Thymus (tissue), 14 donors: ENCODE results near the gene TRAPPC12. TPM values are rescaled to one million over a fixed set of nuclear protein-coding genes. Genes with fewer than 3 reads are reported as not detected.
A peak's percentile ranks its signal among the peaks of the same experiment; 100 is the strongest.

Source experiments
- DNase-seq, 9 donors: peaks; one replicate each; pipeline ENCODE4 v3.0.0-alpha.2; 2013; ENCODE audit warnings: low spot score in 9 of 9, low read depth in 6 of 9, missing footprints in 1 of 9
- H3K27ac ChIP-seq, 2 donors: one replicate each; pipeline ENCODE4 v1.5.1; 2013; ENCODE audit warnings: control low read depth in 1 of 2, low read depth in 1 of 2, low read length in 1 of 2, mild to moderate bottlenecking in 1 of 2, moderate library complexity in 1 of 2
- H3K27me3 ChIP-seq, 2 donors: one replicate each; pipeline ENCODE4 v1.5.1; 2013; ENCODE audit warnings: low read length in 1 of 2; ENCODE audit not compliant: control insufficient read depth in 2 of 2, insufficient read depth in 1 of 2
- H3K36me3 ChIP-seq, 2 donors: one replicate each; pipeline ENCODE4 v1.5.1; 2013; ENCODE audit warnings: low read length in 1 of 2, mild to moderate bottlenecking in 1 of 2, moderate library complexity in 1 of 2; ENCODE audit not compliant: control insufficient read depth in 2 of 2, insufficient read depth in 2 of 2
- H3K4me1 ChIP-seq, 2 donors: one replicate each; pipeline ENCODE4 v1.5.1; 2013; ENCODE audit warnings: low read length in 2 of 2; ENCODE audit not compliant: control insufficient read depth in 2 of 2, insufficient read depth in 2 of 2
- H3K4me3 ChIP-seq, 2 donors: one replicate each; pipeline ENCODE4 v1.5.1; 2013; ENCODE audit warnings: low read length in 2 of 2, control low read depth in 1 of 2, mild to moderate bottlenecking in 1 of 2
- H3K9me3 ChIP-seq, 2 donors: one replicate each; pipeline ENCODE4 v1.5.1; 2013; ENCODE audit warnings: low read length in 1 of 2, mild to moderate bottlenecking in 1 of 2; ENCODE audit not compliant: control insufficient read depth in 2 of 2, insufficient read depth in 1 of 2
- WGBS: extraction: QIAGEN DNeasy Blood & Tissue Kit; methylation state at CpG from one replicate; pipeline ENCODE4 v1.1.7; 2013; 5-methylcytosine and 5-hydroxymethylcytosine counted together
- long read RNA-seq, 10 donors: transcript quantifications; one replicate each; lab custom pipeline, GENCODE V29; 2026
- polyA plus RNA-seq: library from polyadenylated mRNA; stranded (reverse); fragments of 200-250 nt; gene quantifications from one replicate; pipeline ENCODE4 v1.2.3, GENCODE V29; 2013
- total RNA-seq: library from RNA; stranded (reverse); fragments of 120-200 nt; gene quantifications from one replicate; pipeline ENCODE4 v1.2.4, GENCODE V29; 2013
- donor health status: healthy.

The TRAPPC12 gene
- total RNA-seq, result 41.8 TPM
- 136 TPM for polyA plus RNA-seq
- long read RNA-seq, donor 1, partial matches to known transcripts, result 0 of 2 reads
- long read RNA-seq, donor 1, other reads (novel, unspliced or antisense), result 0 of 2 reads
- long read RNA-seq, donor 2, transcript TRAPPC12-220 (2 exons, 1,538 nt), result minor isoform, 10 of 33 reads
- long read RNA-seq, donor 2, transcript TRAPPC12-222 (2 exons, 567 nt), result minor isoform, 7 of 33 reads
- long read RNA-seq, donor 2, transcript TRAPPC12-201 (12 exons, 2,508 nt), result major isoform, 14 of 33 reads
- long read RNA-seq, donor 2, partial matches to known transcripts, result 0 of 33 reads
- long read RNA-seq, donor 2, other reads (novel, unspliced or antisense), result 0 of 33 reads
- long read RNA-seq, donor 3, transcript TRAPPC12-220 (2 exons, 1,538 nt), result major isoform, 8 of 24 reads
- long read RNA-seq, donor 3, transcript TRAPPC12-201 (12 exons, 2,508 nt), result minor isoform, 7 of 24 reads
- long read RNA-seq, donor 3, partial matches to known transcripts, result 6 of 24 reads
- long read RNA-seq, donor 3, other reads (novel, unspliced or antisense), result 0 of 24 reads
- long read RNA-seq, donor 4, transcript TRAPPC12-220 (2 exons, 1,538 nt), result major isoform, 11 of 16 reads
- long read RNA-seq, donor 4, partial matches to known transcripts, result 0 of 16 reads
- long read RNA-seq, donor 4, other reads (novel, unspliced or antisense), result 0 of 16 reads
- long read RNA-seq, donor 5, transcript TRAPPC12-220 (2 exons, 1,538 nt), result minor isoform, 7 of 23 reads
- long read RNA-seq, donor 5, transcript TRAPPC12-201 (12 exons, 2,508 nt), result major isoform, 9 of 23 reads
- long read RNA-seq, donor 5, transcript TRAPPC12-222 (2 exons, 567 nt), result minor isoform, 6 of 23 reads
- long read RNA-seq, donor 5, partial matches to known transcripts, result 0 of 23 reads
- long read RNA-seq, donor 5, other reads (novel, unspliced or antisense), result 0 of 23 reads
- long read RNA-seq, donor 6, transcript TRAPPC12-222 (2 exons, 567 nt), result major isoform, 8 of 64 reads
- long read RNA-seq, donor 6, partial matches to known transcripts, result 51 of 64 reads
- long read RNA-seq, donor 6, other reads (novel, unspliced or antisense), result 0 of 64 reads
- long read RNA-seq, donor 7, partial matches to known transcripts, result 50 of 55 reads
- long read RNA-seq, donor 7, other reads (novel, unspliced or antisense), result 0 of 55 reads
- long read RNA-seq, donor 8, partial matches to known transcripts, result 0 of 4 reads
- long read RNA-seq, donor 8, other reads (novel, unspliced or antisense), result 0 of 4 reads
- long read RNA-seq, donor 9, partial matches to known transcripts, result 0 of 6 reads
- long read RNA-seq, donor 9, other reads (novel, unspliced or antisense), result 0 of 6 reads
- long read RNA-seq, donor 10, transcript TRAPPC12-220 (2 exons, 1,538 nt), result minor isoform, 7 of 16 reads
- long read RNA-seq, donor 10, transcript TRAPPC12-201 (12 exons, 2,508 nt), result major isoform, 8 of 16 reads
- long read RNA-seq, donor 10, partial matches to known transcripts, result 0 of 16 reads
- long read RNA-seq, donor 10, other reads (novel, unspliced or antisense), result 0 of 16 reads

DNA sequence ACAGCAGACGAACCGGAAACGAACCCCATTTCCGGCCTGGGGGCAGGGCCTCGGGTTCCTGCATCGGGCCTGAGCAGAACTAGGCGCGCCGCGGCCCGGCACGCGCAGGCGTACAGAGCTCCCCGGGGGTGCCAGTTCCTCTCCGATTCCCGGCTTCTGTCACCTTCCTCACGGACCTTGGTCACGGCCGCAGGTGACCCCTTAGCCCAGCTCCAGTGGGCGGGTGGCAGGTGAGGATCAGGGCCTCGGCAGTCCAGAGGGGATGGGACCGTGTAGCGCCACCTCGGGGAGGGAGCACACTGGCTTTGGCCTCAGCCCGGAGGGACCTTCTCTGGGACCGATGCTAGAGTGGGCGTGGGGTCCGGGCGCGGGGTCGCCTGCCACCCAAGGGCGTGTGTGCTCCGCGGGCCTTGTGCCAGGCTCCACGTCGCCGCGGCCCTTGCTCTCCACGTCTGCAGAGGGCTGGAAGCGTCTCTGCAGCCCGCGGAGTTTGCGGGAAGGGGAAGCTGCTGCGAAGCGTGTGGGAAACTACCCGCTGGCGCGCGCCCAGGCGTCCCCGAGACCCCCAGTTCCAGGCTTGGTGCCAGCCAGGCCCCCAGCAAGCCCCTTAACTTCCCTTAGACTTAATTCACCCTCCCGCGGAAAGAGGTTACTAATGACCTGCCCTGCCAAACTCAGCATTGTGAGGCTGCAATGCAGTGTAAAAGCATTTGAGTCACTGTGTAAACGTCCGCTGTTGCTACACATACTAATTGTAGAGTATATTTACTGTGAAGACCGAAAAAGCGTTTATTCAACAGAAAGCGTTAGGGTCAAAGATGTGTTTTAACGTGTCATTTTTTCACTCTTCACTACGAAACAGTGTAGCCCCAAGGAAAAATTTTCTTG is at the start of gene TRAPPC12:
TRAPPC12 (plus strand) TSS at position 48 of the 888 bp plus-strand sequence. CDS start 7,930 bp downstream, outside the sequence.
- Histone ChIP-seq H3K27me3 (no peaks in the 10 kb centered on the region), H3K36me3 (peaks cover 4 to 6% of the 10 kb centered on the region in 2 donors), H3K9me3 (peaks cover 0 to 10% of the 10 kb centered on the region in 2 donors), H3K27ac (peak within 1 kb of the TSS; percentile 87 to 94), H3K4me1 (peaks cover 15 to 27% of the 10 kb centered on the region in 2 donors), H3K4me3 (peak within 1 kb of the TSS; percentile 79 to 90)
- 1% methylated on average over 61 of the region's 61 CpGs for WGBS
- DNase-seq, result peak; percentile 81 to 96 (median 90)

- Histone ChIP-seq H3K4me1 (no peaks in the 10 kb centered on the region), H3K27me3 (no peaks in the 10 kb centered on the region), H3K36me3 (peaks cover 14 to 27% of the 10 kb centered on the region in 2 donors), H3K27ac (no peak overlapping the region), H3K9me3 (no peaks in the 10 kb centered on the region), H3K4me3 (no peak overlapping the region)
- DNase-seq, result no peak
- WGBS, result 97% methylated on average over 8 of the region's 8 CpGs
Observed at GRCh38 chr2:3332133-3332532, 47.4 kb upstream of the TRAPPC12 start.

DNA sequence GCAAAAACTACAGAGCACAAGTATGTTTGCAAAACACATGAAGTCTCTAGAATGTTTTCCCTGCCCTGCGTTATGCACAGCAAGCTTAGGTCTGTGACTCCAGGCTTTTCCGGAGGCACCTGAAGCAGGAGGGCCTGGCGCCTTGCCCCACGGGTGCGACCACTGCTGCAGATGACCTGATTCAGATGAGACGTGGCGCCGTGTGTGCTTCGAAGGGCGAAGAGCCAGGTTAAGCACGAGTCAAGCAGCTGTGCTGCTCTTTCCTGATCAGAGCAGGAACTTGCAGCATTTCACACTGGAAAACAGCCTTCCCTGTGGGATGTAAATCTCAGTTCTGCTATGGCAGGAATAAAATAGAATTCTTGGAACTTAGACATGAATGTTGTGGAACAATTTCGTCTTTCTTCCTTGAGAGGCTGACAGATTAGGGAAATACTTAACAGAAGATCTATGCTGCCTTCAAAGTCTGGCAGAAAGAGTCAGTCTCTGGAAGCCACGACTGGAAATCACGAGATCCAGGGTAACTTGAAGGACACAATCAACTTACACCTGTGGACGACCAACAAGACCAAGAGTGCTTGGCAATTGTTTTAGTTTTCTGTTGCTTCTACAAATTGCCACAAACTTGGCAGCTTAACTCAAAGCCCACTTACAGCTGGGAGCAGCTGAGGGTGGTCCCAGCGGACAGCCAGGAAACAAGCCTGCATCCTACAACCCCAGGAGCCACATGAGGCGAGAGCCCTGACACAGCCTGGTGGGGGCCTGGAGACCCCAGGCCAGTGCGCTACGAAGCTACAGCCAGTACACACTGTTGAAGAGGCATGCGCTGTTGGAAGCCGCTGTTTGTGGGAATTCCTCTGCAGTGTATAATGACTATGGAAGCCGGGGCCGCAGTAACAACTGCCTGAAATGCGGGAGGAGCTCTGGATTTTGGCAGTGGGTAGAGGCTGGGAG is 44.8 kb upstream of the TRAPPC12 start:
- Histone ChIP-seq H3K27ac (no peak overlapping the region), H3K36me3 (peaks cover 17 to 27% of the 10 kb centered on the region in 2 donors), H3K27me3 (no peaks in the 10 kb centered on the region), H3K4me3 (no peak overlapping the region), H3K9me3 (no peaks in the 10 kb centered on the region), H3K4me1 (no peaks in the 10 kb centered on the region)
- DNase-seq, result no peak
- 96% methylated on average over 24 of the region's 24 CpGs for WGBS

DNA sequence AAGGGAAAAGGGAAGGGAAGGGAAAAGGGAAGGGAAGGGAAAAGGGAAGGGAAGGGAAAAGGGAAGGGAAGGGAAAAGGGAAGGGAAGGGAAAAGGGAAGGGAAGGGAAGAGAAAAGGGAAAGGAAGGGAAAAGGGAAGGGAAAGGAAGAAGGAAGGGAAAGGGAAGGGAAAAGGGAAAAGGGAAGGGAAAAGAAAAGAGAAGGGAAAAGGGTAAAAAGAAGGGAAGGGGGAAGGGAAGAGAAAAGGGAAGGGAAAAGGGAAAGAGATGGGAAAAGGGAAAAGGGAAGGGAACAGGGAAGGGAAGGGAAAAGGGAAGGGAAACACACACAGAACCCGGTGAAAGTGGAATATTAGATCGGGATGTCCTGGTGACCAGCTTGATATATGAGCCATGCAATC is 42.6 kb upstream of the TRAPPC12 start:
- no peak for DNase-seq
- 97% methylated on average over 2 of the region's 2 CpGs for WGBS
- Histone ChIP-seq H3K36me3 (peaks cover 15 to 22% of the 10 kb centered on the region in 2 donors), H3K4me1 (no peaks in the 10 kb centered on the region), H3K9me3 (no peaks in the 10 kb centered on the region), H3K4me3 (no peak overlapping the region), H3K27me3 (no peaks in the 10 kb centered on the region), H3K27ac (no peak overlapping the region)

DNA sequence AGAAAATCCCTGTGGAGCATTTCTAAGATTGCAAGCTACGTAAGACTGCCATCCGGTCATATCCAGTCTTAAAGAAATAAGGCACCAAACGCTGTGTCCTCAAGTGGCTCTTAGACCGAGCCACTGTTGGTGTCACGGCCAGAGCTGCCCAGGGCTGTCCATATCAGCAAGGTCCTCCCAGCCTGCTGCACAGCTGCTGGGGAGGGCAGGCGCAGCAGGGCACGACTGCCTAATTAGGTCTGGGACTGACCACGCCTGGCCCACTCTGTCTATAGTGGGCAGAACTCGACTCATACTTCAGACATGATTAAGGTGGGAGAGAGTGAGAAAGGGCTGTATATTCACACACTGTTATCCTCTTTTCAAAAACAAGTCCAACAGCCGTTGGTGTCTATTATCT is 41.2 kb upstream of the TRAPPC12 start:
- H3K27me3 ChIP-seq, result no peaks in the 10 kb centered on the region
- 97% methylated on average over 10 of the region's 10 CpGs for WGBS
- H3K27ac ChIP-seq, result no peak overlapping the region
- no peak overlapping the region for H3K4me3 ChIP-seq
- DNase-seq, result no peak
- peaks cover 10 to 19% of the 10 kb centered on the region in 2 donors for H3K36me3 ChIP-seq
- no peaks in the 10 kb centered on the region for H3K4me1 ChIP-seq
- no peaks in the 10 kb centered on the region for H3K9me3 ChIP-seq

DNA sequence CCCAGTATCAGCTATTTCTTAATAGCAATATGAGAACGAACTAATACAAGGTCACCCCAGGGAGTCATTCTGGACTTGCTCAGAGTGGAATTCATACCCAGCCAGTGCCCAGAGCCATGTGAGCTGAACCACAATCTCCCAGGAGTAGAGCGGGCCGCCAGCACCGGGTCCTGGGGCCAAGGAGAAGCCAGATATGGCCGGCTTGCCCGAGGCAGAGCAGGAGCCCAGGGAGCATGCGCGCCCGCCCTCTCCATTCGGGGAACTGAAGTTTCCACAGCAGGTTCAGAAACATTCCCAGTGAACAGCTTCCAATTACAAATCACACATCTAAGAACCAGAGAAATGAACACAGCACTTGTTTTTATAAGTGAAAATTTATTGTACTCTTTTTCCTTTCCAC is 39.4 kb upstream of the TRAPPC12 start:
- Histone ChIP-seq H3K27ac (no peak overlapping the region), H3K4me1 (no peaks in the 10 kb centered on the region), H3K27me3 (no peaks in the 10 kb centered on the region), H3K9me3 (no peaks in the 10 kb centered on the region), H3K4me3 (no peak overlapping the region), H3K36me3 (peaks cover 7% of the 10 kb centered on the region in 2 donors)
- WGBS, result 98% methylated on average over 10 of the region's 10 CpGs
- DNase-seq, result no peak

DNA sequence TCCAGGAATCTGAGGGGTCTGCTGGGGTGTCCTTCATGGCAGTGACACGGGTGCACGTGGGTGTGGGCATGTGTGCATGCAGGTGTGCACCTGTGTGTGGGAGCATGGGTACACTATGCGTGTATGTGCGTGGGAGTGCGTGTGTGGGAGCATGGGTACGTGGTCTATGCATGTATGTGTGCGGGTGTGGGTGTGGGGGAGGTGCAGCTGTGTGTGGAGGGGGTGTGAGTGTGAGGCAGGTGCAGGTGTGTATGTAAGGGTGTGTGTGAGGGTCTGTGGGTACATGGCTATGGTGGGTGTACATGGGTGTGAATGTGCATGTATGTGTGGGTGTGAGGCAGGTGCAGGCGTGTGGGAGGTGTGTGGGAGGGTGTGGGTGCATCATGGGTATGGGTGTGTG is 38.2 kb upstream of the TRAPPC12 start:
- Histone ChIP-seq H3K27ac (no peak overlapping the region), H3K4me3 (no peak overlapping the region), H3K9me3 (no peaks in the 10 kb centered on the region), H3K27me3 (no peaks in the 10 kb centered on the region), H3K36me3 (peaks cover 7 to 8% of the 10 kb centered on the region in 2 donors), H3K4me1 (no peaks in the 10 kb centered on the region)
- 97% methylated on average over 8 of the region's 8 CpGs for WGBS
- DNase-seq, result no peak
